ENCODE measurements around the gene NOTO.

DNA sequence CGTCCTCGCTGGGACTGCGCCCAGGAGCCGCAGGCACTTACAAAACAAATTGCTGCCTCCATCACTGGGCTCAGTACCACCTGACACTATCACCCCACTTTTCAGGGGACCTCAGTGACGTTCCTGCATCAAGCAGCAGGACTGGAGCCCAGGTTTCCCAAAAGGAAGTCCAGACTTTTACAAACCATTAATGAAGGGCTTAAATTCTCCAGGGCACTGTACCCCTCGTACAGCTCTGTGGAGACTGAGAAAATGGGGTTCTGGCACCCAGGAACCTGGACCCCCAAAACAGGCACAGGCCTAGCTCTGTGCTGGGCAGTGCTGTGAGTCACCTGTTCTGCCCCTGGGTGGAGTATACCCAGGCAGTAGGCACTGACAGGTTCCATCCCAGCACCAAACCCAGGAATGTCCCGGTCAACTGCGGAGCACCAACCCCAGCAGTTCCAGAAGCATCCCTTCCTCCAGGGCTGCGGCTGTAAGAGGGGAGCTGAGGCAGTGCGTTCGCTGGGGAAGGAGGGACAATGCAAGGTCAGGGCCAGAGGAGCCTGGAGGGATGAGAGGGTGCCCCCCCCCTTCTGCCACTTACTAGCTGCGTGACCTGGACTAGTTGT, 24.6 kb upstream of the NOTO start:
- TF ChIP-seq, protein P1, sequence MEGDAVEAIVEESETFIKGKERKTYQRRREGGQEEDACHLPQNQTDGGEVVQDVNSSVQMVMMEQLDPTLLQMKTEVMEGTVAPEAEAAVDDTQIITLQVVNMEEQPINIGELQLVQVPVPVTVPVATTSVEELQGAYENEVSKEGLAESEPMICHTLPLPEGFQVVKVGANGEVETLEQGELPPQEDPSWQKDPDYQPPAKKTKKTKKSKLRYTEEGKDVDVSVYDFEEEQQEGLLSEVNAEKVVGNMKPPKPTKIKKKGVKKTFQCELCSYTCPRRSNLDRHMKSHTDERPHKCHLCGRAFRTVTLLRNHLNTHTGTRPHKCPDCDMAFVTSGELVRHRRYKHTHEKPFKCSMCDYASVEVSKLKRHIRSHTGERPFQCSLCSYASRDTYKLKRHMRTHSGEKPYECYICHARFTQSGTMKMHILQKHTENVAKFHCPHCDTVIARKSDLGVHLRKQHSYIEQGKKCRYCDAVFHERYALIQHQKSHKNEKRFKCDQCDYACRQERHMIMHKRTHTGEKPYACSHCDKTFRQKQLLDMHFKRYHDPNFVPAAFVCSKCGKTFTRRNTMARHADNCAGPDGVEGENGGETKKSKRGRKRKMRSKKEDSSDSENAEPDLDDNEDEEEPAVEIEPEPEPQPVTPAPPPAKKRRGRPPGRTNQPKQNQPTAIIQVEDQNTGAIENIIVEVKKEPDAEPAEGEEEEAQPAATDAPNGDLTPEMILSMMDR (IDR thresholded peaks at IDR 0.05): no peak
- TF ChIP-seq POLR2A (IDR thresholded peaks at IDR 0.05): no peak
